Measurements from ENCODE around the gene HOOK2.
"Not testable (repeated sequence)": the region's sequence is repeated elsewhere in the genome, so short reads cannot be mapped to it uniquely, and the experiment has no call there.

HOOK2 gene

DNA sequence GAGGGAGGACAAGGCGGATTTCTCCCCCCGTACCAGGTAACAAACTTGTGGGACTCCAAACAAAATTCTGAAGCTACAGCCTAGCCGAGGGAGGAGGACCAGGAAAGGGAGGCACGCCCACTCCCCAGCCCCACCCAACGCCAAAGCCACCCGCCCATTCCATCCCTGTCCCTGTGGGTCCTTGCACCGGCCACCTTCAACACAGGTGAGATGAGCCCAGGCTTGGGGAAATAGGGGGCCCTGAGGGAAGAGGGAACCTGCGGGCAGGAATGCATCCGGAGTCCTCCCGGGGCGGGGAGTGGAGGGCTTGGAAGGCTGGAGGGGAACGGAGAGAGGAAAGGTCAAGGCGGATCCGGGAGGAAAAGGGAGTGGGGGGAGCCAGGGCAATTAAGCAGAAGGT lies 23.7 kb downstream of the HOOK2 start, which contains the start of gene BEST2:
Gene BEST2 (plus strand): TSS at position 157 of the 400 bp plus-strand sequence. CDS start 802 bp downstream, outside the sequence.
- DNase-seq = no peak

DNA sequence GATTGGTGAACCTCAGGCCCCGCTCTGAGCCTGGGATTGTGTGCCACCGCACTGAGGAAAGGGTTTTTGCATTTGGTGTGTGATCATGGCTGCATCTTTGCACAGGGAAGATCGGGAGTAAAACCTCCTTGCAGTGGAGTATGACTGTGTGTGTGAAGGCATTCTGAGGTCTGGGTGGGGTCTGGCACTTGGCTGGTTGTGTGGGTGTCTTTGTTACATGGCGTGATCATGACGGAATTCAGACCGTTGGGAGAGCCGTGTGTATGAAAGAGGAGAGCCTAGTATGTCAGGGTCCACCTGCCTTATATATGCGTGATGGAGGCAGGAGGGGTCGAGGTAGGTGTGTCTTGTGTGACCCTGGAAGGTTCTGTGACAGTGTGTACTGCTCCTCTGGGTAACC lies 24.5 kb downstream of the HOOK2 start:
- no peak for DNase-seq

DNA sequence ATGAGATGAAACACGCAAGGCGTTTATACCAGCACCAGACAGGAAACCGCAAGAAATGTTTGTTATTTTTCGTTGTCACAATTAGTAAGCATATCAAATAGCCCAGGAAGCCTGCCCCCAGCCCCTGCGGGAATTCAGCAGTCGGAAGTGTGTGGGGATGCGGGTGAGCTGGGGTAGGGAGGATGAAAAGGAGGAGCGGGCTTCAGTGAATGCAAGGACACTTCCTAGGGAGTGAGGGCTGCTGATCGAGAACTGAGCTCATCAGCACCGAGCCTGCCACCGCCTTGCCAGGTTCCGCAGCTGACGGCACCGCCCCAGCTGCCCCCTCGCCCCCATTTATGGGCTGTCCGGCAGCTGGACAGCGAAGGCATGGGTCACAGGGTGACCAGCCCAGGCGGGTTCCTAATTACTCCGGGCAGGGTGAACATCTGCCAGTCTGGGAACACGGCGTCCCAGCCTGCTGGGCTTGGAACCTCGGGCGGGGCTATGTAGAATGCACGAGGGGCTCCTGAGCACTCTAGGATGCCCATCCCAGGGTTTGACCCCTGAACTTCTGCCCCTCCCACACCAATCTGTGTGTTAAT lies 25.3 kb downstream of the HOOK2 start:
- DNase-seq = peak; percentile 33

DNA sequence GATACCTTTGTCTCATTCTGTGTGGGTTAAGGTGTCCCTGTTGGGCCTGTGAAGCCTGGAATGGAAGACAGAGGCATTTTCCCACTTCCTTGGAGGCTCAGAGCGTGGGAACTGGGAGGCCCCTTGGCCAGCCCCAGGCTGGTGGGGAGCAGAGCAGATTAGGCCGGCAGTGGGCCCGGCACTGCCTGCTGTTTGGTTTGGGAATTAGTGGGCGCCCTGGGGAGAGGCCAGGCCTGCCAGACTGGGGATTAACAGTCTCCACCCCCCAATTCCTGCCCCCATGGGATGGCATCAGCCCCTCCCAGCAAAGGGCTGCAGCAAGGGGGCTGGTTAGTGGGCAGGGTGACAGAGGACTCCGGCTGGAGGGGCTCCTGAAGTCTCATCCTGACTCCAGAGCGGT lies 26.9 kb downstream of the HOOK2 start:
- DNase-seq = no peak

DNA sequence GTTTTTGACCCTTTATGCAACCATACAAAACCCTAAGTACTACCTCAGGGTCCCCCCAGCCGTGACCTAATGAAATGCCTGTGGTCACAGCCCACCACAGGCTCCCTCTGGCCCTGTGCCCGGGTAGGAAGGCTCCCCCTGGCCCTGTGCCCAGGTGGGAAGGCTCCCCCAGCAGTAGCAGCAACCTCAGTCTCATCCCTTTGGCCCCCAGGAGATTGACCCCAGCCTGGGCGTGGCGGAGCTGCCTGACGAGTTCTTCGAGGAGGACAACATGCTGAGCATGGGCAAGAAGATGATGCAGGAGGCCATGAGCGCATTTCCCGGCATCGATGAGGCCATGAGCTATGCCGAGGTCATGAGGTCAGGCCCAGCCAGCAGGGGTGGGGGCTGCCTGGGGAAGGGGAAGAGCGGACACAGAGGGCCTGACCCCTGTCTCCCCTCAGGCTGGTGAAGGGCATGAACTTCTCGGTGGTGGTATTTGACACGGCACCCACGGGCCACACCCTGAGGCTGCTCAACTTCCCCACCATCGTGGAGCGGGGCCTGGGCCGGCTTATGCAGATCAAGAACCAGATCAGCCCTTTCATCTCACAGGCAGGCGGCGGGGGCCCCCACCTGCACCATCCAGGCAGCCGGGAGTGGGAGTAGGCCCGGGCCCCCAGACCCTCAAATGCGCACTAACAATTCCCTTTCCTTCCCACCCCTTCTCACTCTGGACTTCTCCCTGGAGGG lies 30.0 kb downstream of the HOOK2 start:
- peak; percentile 84 for DNase-seq

DNA sequence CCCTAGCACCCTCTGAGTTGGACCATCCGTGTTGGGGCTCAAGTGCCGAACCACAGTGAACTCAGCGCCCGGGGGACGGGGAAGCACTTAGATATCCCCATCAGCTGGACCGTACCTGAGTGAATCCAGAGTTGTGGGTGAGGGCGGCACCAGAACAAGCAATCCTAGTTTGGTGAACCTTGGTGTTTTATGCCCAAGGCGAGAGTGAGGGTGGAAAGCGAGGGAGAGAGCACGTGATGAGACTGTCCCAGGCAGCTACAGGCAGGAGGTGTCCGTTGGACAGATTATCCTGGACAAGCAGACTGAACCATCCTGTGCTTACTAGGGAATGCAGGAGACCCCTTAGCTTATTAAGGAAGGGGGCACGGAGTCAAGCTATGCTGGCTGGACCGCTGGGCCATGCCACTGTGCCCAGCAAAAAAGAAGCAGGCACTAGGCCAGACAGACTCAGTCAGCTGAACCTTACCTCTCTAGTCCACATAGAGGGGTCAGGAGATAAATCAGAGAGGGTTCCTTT lies 37.5 kb downstream of the HOOK2 start:
- no peak for DNase-seq

DNA sequence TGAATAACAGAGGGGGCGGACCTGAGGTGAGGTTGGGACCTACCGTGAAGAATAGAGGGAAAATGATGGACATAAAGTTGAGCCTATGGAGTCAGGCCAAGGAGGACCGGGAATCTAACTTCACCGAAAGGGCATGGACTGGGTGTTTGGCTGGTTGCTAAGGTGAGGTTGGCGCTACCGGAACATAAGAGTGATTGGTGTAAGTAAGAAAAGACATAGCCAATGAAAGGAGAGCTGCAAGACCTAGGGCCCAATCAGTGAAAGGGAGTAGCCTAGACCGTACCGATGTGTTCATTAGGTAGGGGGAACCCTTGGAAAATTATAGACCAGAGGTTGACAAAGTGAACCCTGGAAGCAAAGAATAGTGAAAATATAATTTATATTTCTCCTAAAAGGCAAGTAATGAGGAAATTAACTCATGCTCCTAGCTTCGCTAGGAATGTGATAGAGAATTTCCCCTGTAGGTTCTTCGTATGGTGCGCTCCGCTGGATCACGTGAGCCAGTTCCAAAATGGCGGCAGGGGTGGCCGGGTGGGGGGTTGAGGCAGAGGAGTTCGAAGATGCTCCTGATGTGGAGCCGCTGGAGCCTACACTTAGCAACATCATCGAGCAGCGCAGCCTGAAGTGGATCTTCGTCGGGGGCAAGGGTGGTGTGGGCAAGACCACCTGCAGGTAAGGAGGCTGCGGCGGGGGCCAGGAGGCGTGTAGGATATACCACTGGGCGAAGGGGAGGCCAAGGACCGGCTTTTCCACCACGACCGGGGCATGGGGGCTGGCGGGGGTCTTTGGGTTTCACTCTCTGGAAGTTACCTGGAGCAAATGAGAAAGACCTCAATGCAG lies 38.1 kb downstream of the HOOK2 start, which contains the start of gene GET3:
Gene GET3 (plus strand): TSS at position 503 of the 840 bp plus-strand sequence. CDS start 9 bp downstream, at position 512.
- peak; percentile 100 for DNase-seq

DNA sequence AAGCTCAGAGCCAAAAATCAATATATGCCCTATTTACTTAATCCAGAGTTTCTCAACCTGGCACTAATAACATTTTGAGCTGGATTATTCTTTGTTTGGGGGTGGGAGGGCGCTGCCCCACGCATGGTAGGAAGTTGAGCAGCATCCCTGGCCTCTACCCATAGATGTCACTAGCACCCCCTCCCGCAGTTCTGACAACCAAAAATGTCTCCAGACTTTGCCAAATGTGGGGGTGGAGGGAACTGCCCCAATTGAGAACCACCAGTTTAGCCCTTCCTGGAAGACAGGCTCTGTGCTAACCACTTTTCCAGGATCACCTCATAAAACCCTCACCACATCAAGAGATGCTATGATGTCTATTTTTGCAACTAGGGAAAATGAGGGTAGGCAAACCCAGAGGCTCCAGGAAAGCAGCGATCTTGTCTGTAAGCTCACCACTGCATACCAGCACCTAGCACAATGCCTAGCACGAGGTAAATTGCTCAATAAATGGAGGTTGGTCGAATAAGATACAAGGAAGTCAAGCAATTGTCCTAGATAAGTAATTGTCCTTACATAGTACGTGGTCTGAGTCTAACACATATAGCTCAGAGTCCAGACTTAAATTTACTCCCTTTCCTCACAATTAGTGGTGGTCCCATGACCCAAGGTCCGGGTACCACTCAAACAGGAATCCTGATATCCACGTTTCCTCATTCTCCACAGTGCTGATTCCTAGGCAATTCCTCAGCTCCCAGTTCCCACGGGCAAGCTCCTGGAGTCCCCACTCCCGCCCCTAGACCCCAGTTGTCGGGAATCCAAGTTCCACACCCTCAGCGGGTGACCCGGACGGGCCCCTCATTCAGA lies 41.8 kb downstream of the HOOK2 start:
- no peak for DNase-seq

DNA sequence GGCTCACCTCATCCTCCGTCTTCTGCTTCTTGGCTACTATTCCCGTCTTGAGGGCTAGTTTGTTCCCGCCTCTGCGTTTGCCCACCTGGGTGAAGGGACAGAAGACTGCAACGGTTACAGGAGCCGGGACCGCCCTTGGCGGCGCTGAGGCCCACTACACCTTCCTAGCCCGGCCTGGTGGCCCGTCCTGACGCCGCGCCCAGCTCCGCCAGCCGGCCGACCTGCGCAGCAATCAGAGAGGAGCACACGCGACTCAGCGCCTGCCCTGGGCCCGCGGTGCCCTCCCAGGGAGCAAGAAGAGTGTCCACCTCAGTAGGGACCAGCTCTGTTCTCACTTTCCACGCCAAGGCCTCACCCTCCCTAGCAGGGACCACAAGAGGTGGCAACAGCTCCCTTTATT lies 44.0 kb downstream of the HOOK2 start:
- DNase-seq = no peak

DNA sequence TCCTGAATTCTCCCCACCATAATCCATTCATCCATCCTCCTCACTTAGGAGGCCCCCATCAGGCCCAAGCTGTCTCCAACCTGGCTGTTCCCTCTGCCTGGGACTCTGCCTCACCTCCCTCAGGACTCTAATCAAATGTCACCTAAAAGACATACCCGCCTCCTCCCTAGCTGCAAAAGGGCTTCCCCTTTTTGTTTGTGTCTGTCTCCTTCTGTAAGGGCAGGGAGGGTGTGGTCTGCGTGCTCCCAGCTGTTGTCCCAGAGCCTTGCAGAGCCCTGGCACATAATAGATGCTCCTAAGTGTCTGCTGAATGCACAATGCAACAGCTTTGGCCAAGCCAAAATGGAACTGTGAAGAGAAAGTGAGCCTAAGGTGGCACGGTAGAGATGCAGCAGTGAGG lies 45.3 kb downstream of the HOOK2 start:
- no peak for DNase-seq

DNA sequence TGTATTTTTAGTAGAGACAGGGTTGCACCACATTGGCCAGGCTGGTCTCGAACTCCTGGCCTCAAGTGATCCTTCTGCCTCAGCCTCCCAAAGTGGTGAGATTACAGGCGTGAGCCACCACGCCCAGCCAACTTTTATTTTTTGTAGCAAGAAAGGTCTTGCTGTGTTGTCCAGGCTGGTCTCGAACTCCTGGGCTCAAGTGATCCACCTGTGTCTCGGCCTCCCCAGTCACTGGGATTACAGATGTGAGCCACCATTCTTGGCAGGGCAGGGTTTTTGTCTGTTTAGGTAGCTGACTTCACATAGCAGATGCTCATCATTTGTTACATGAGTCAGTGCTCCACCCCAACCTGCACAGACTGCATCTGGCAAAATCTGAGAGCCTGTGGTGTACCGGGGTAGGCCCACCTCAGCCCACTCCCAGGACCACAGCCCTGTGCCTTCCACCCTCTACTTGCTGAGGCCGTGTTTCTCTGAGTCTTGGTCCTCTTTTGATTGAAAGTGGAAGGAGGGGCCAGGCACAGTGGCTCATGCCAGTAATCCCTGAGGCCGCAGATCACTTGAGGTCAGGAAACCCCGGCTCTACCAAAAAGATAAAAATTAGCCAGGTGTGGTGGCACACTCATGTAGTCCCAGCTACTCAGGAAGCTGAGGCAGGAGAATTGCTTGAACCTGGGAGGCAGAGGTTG lies 47.5 kb downstream of the HOOK2 start:
- no peak for DNase-seq

DNA sequence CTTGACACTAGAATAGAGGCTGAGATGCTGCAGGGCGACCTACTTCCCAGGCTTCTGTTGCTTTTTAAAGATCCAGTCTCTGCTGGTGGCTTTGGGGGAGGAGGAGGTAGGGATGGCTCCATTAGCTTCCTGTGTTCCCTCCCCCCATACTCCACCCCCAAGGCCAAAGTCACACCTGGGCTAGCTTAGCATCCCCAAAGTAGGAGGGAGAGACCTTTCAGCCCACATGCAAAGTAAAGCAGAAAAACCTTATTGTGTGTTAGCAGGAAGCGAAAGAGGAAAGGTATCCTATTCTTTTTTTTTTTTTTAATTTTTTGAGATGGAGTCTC lies 48.4 kb downstream of the HOOK2 start:
- DNase-seq = no peak

DNA sequence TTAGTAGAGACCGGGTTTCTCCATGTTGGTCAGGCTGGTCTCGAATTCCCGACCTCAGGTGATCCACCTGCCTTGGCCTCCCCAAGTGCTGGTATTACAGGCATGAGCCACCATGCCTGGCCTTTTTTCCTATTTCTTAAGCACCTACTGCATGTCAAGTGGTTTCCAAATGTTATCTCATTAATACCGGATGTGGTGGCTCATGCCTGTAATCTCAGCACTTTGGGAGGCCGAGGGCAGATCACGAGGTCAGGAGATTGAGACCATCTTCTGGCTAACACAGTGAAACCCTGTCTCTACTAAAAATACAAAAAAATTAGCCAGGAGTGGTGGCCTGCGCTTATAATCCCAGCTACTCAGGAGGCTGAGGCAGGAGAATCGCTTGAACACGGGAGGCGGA lies 49.7 kb downstream of the HOOK2 start:
- not testable (repeated sequence) for DNase-seq

DNA sequence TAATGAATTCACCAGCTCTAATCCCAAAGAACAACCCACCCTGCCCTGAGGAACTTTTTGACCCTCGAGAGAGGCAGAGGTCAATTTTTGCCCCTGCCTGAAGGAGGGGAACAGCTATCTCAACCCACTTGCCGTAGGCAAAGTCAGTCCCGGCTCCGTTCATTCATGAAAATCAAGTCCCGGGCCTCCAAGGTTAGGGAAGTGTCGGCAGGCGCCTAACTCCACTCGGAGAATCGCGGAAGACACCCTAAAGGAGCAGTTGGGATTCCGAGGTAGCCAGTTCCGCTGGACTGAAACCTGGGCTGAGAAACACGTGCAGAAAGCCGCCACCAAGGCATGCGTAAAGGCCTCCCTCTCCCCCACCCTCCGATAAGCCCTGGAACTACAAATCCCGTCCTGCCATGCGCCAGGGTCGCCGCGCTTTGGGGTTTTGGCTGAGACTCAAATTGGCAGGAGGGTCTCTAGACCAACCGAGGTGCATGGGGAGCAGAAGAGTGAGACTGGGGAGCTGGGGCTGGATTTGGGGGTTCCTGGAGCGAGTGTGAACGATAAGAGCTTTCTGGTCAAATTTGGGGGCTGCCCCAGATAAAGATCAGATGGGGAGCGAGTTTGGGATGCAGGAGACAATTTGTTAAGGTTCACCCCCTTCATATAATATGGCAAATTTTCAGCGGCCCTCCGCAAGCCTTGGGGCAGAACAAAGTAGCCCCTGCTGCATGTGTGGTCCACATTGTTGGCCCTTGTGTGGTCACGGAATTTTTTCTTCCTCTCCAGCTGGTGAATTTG lies 51.5 kb downstream of the HOOK2 start, which contains the start of gene TNPO2:
Gene TNPO2 (minus strand): TSS at position 292 of the 786 bp plus-strand sequence. CDS start 2,955 bp downstream, outside the sequence.
- DNase-seq = peak; percentile 76

DNA sequence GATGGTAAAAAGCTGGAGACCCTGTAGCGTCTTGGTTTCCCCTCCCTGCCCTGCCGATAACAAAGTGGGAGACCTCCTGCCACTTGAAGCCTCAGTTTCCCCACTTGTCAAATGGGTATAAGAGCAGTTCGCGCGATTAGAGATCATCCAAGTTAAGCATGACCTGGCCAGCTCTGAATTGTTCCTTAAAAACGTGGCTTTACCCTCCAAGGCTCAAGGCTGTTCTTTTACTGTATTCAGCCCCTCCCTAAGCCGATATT lies 52.0 kb downstream of the HOOK2 start:
- no peak for DNase-seq

DNA sequence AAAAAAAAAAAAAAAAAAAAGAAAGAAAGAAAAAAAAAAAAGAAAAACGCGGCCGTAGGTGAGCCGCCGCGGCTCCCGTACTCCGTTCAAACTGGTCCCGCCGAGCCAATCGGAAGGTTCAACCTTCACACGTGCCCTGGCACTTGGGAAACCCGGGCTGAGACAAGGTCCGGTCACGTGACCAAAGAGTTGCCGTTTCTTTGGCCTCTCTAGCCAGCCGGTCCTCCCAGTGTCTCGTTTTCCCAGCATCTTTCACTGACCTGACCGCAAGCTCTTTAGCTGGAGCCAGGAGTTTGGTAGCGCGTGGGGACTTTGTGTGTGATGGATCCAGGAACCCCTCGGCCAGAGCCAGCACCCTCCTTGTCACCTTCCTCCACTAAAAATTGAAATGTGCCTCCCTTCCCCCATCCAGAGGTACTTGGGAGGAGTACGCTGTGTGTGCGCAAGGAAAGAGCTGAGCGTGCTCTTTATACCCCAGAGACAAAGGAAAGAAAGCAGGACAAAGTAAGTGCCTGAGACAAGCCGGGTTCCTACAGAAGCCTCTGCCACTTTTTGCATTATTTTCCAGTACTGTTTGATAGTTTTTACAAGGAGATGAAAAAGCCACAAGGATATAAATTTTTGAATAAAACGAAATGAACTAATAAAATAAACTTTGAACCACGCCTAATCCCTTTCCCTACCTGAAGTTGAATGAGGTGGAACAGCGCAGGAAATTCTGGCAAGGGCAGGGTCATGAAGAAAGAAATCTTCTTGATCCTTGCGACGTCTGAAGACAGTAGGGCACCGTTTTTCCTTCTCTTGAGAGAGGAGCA lies 52.6 kb downstream of the HOOK2 start:
- peak; percentile 98 for DNase-seq

DNA sequence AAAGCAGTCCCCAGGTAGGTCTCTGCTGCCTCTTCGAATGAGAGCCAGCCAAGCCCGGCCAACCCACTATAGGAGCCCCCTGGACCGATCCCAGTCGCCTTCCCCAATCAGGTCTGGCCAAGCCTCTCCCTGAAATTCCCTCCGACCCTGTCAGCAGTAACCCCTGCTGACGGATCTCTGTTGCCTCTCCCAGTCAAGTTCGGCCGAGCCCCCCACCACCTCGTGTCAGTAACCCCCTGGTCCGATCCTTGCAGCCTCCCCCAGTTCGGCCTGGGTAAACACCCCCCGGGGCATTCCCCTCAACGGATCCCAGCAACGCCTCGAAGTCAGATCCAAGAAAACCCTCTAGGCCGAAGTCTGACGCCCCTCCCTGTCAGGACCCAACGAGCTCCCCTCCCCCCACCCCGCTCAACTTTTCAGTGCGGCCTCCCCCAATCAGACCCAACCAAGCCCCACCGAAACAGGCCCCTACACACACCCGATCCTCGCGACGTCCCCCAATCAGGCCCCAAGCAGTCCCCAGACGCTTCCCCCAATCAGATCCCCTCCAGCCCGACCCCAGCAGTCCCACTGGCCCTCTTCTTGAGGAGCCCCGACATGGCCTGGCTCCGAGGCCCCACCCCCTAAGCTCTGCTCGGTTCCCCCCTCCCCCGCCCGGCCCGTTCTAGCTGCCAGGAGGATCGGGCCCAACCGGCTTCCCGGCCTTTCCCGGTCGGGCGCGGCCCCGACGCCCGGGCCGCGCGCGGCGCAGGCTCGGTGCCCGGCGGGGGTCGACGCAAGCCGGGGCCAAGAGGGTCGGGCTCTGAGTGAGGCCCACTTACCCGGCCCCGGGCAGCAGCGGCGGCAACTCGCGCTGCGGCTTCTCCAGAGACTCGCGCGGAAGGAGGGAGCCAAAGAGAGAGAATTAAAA lies 53.4 kb downstream of the HOOK2 start:
- peak; percentile 51 for DNase-seq

DNA sequence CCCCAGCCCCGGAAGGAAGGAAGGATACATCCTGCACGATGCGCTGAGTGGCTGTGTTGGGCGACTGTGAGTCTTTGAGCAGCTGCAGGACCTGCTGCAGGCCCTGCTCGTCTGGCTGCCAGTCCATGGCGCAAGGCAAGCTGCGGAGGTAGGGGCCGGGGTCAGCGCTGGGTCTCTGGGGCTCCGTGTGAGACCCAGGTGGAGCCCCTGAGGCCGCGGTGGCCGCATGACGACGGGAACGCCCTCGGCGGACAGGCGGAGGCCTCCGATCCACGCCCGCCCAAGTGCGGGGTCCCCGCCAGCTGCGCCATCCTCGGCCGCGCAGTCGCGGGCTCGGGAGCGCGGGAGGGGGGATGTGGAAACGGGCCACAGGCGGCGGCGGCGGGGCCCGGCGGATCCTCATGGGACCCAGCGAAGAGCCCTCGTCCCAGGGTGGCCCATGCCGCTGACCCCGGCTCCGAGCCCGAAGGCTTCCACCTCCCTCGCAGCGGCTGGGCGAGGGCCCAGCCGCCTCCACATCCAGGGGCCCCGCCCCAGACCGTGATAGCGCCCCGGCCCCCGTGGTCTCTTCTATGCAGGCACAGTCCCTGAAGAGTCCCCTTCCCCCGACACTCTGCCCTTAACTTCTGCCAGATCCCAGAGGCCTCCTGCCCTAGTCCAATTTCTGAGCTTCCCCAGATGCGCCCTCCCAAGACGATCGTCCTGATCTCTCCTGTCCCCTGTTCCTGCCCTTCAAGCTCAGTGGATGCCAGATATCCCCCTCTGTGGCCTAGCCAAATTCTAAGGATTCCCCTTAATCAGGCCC lies 54.3 kb downstream of the HOOK2 start:
- no peak for DNase-seq

Measured in DMS79 treated with DMSO at 0.1 percent for 48 hours (cell line).